ENCODE data around the gene MRPL17. TPM values are rescaled to one million over a fixed set of nuclear protein-coding genes. Genes with fewer than 3 reads are reported as not detected.

The MRPL17 gene
- total RNA-seq, 1 donor from 2014 or later = 33.9 TPM

- no peaks in the 10 kb centered on the region for H3K9me3 ChIP-seq (ENCODE audit: control insufficient read depth in 3 of 3, low read length in 3 of 3)
- peak overlapping the region in 1 of 3 donors; percentile 55 for H3K9ac ChIP-seq (ENCODE audit: low read depth in 1 of 3, low read length in 3 of 3)
- H3K36me3 ChIP-seq (ENCODE audit: control insufficient read depth in 3 of 3, insufficient read depth in 3 of 3, low read length in 3 of 3) = no peaks in the 10 kb centered on the region
- H3K27me3 ChIP-seq (ENCODE audit: control insufficient read depth in 3 of 3, insufficient read depth in 3 of 3, low read length in 3 of 3) = peaks cover 10 to 35% (median 22%) of the 10 kb centered on the region in 3 donors
- H3K27ac ChIP-seq (ENCODE audit: low read depth, low read length) = peak overlapping the region; percentile 64
- H3K4me1 ChIP-seq (ENCODE audit: control insufficient read depth in 3 of 3, insufficient read depth in 3 of 3, low read length in 3 of 3) = peaks cover 3 to 19% (median 11%) of the 10 kb centered on the region in 3 donors
- no peak overlapping the region for H3K4me3 ChIP-seq (ENCODE audit: low read length in 3 of 3)
Observed at GRCh38 chr11:6656584-6656915, 26.6 kb downstream of the MRPL17 start.

- Histone ChIP-seq H3K9ac (ENCODE audit: low read depth in 1 of 3, low read length in 3 of 3) (peak within 1 kb of the TSS; percentile 51 to 70 (median 54)), H3K27me3 (ENCODE audit: control insufficient read depth in 3 of 3, insufficient read depth in 3 of 3, low read length in 3 of 3) (peaks cover 10 to 35% (median 22%) of the 10 kb centered on the region in 3 donors), H3K4me3 (ENCODE audit: low read length in 3 of 3) (peak within 1 kb of the TSS; percentile 57 to 73 (median 65)), H3K9me3 (ENCODE audit: control insufficient read depth in 3 of 3, low read length in 3 of 3) (no peaks in the 10 kb centered on the region), H3K36me3 (ENCODE audit: control insufficient read depth in 3 of 3, insufficient read depth in 3 of 3, low read length in 3 of 3) (no peaks in the 10 kb centered on the region), H3K4me1 (ENCODE audit: control insufficient read depth in 3 of 3, insufficient read depth in 3 of 3, low read length in 3 of 3) (peaks cover 3 to 19% (median 11%) of the 10 kb centered on the region in 3 donors), H3K27ac (ENCODE audit: low read depth, low read length) (peak within 1 kb of the TSS; percentile 64)
Observed at GRCh38 chr11:6655790-6656583, 27.2 kb downstream of the MRPL17 start, which contains the start of gene DCHS1. DCHS1 (minus strand) TSS chr11:6655809; CDS start chr11:6641613, 14,196 bp downstream.

- Histone ChIP-seq H3K27me3 (ENCODE audit: control insufficient read depth in 3 of 3, insufficient read depth in 3 of 3, low read length in 3 of 3) (peaks cover 10 to 35% (median 24%) of the 10 kb centered on the region in 3 donors), H3K36me3 (ENCODE audit: control insufficient read depth in 3 of 3, insufficient read depth in 3 of 3, low read length in 3 of 3) (no peaks in the 10 kb centered on the region), H3K9ac (ENCODE audit: low read depth in 1 of 3, low read length in 3 of 3) (peak overlapping the region in 2 of 3 donors; percentile 46 to 70), H3K4me1 (ENCODE audit: control insufficient read depth in 3 of 3, insufficient read depth in 3 of 3, low read length in 3 of 3) (peaks cover 3 to 19% (median 11%) of the 10 kb centered on the region in 3 donors), H3K4me3 (ENCODE audit: low read length in 3 of 3) (peak overlapping the region; percentile 57 to 66 (median 65)), H3K27ac (ENCODE audit: low read depth, low read length) (peak overlapping the region; percentile 51), H3K9me3 (ENCODE audit: control insufficient read depth in 3 of 3, low read length in 3 of 3) (no peaks in the 10 kb centered on the region)
Observed at GRCh38 chr11:6655020-6655789, 27.9 kb downstream of the MRPL17 start.

- H3K9ac ChIP-seq (ENCODE audit: low read depth in 1 of 3, low read length in 3 of 3) = no peak overlapping the region
- peak overlapping the region; percentile 51 for H3K27ac ChIP-seq (ENCODE audit: low read depth, low read length)
- H3K36me3 ChIP-seq (ENCODE audit: control insufficient read depth in 3 of 3, insufficient read depth in 3 of 3, low read length in 3 of 3) = no peaks in the 10 kb centered on the region
- H3K4me1 ChIP-seq (ENCODE audit: control insufficient read depth in 3 of 3, insufficient read depth in 3 of 3, low read length in 3 of 3) = peaks cover 3 to 19% (median 11%) of the 10 kb centered on the region in 3 donors
- H3K27me3 ChIP-seq (ENCODE audit: control insufficient read depth in 3 of 3, insufficient read depth in 3 of 3, low read length in 3 of 3) = peaks cover 10 to 35% (median 26%) of the 10 kb centered on the region in 3 donors
- H3K4me3 ChIP-seq (ENCODE audit: low read length in 3 of 3) = peak overlapping the region; percentile 57 to 66 (median 65)
- no peaks in the 10 kb centered on the region for H3K9me3 ChIP-seq (ENCODE audit: control insufficient read depth in 3 of 3, low read length in 3 of 3)
Observed at GRCh38 chr11:6654281-6655019, 28.7 kb downstream of the MRPL17 start.

- Histone ChIP-seq H3K27ac (ENCODE audit: low read depth, low read length) (no peak overlapping the region), H3K4me1 (ENCODE audit: control insufficient read depth in 3 of 3, insufficient read depth in 3 of 3, low read length in 3 of 3) (peaks cover 6 to 19% (median 12%) of the 10 kb centered on the region in 3 donors), H3K36me3 (ENCODE audit: control insufficient read depth in 3 of 3, insufficient read depth in 3 of 3, low read length in 3 of 3) (no peaks in the 10 kb centered on the region), H3K4me3 (ENCODE audit: low read length in 3 of 3) (no peak overlapping the region), H3K27me3 (ENCODE audit: control insufficient read depth in 3 of 3, insufficient read depth in 3 of 3, low read length in 3 of 3) (peaks cover 10 to 35% (median 26%) of the 10 kb centered on the region in 3 donors), H3K9ac (ENCODE audit: low read depth in 1 of 3, low read length in 3 of 3) (no peak overlapping the region), H3K9me3 (ENCODE audit: control insufficient read depth in 3 of 3, low read length in 3 of 3) (no peaks in the 10 kb centered on the region)
Observed at GRCh38 chr11:6653656-6654055, 29.5 kb downstream of the MRPL17 start.

- Histone ChIP-seq H3K27ac (ENCODE audit: low read depth, low read length) (no peak overlapping the region), H3K9me3 (ENCODE audit: control insufficient read depth in 3 of 3, low read length in 3 of 3) (no peaks in the 10 kb centered on the region), H3K27me3 (ENCODE audit: control insufficient read depth in 3 of 3, insufficient read depth in 3 of 3, low read length in 3 of 3) (peaks cover 10 to 35% (median 26%) of the 10 kb centered on the region in 3 donors), H3K36me3 (ENCODE audit: control insufficient read depth in 3 of 3, insufficient read depth in 3 of 3, low read length in 3 of 3) (no peaks in the 10 kb centered on the region), H3K4me1 (ENCODE audit: control insufficient read depth in 3 of 3, insufficient read depth in 3 of 3, low read length in 3 of 3) (peaks cover 11 to 24% (median 17%) of the 10 kb centered on the region in 3 donors), H3K9ac (ENCODE audit: low read depth in 1 of 3, low read length in 3 of 3) (no peak overlapping the region), H3K4me3 (ENCODE audit: low read length in 3 of 3) (no peak overlapping the region)
Observed at GRCh38 chr11:6653097-6653496, 30.0 kb downstream of the MRPL17 start.

- no peaks in the 10 kb centered on the region for H3K9me3 ChIP-seq (ENCODE audit: control insufficient read depth in 3 of 3, low read length in 3 of 3)
- no peak overlapping the region for H3K4me3 ChIP-seq (ENCODE audit: low read length in 3 of 3)
- H3K27me3 ChIP-seq (ENCODE audit: control insufficient read depth in 3 of 3, insufficient read depth in 3 of 3, low read length in 3 of 3) = peaks cover 10 to 29% (median 23%) of the 10 kb centered on the region in 3 donors
- no peak overlapping the region for H3K27ac ChIP-seq (ENCODE audit: low read depth, low read length)
- no peak overlapping the region for H3K9ac ChIP-seq (ENCODE audit: low read depth in 1 of 3, low read length in 3 of 3)
- H3K4me1 ChIP-seq (ENCODE audit: control insufficient read depth in 3 of 3, insufficient read depth in 3 of 3, low read length in 3 of 3) = peaks cover 19 to 33% (median 24%) of the 10 kb centered on the region in 3 donors
- no peaks in the 10 kb centered on the region for H3K36me3 ChIP-seq (ENCODE audit: control insufficient read depth in 3 of 3, insufficient read depth in 3 of 3, low read length in 3 of 3)
Observed at GRCh38 chr11:6652182-6652581, 31.0 kb downstream of the MRPL17 start.

GRCh38 chr11:6650980-6651379 is 32.2 kb downstream of the MRPL17 start:
- Histone ChIP-seq H3K27ac (ENCODE audit: low read depth, low read length) (no peak overlapping the region), H3K9ac (ENCODE audit: low read depth in 1 of 3, low read length in 3 of 3) (no peak overlapping the region), H3K36me3 (ENCODE audit: control insufficient read depth in 3 of 3, insufficient read depth in 3 of 3, low read length in 3 of 3) (no peaks in the 10 kb centered on the region), H3K4me1 (ENCODE audit: control insufficient read depth in 3 of 3, insufficient read depth in 3 of 3, low read length in 3 of 3) (peaks cover 30 to 45% (median 31%) of the 10 kb centered on the region in 3 donors), H3K4me3 (ENCODE audit: low read length in 3 of 3) (no peak overlapping the region), H3K27me3 (ENCODE audit: control insufficient read depth in 3 of 3, insufficient read depth in 3 of 3, low read length in 3 of 3) (peaks cover 4 to 26% (median 18%) of the 10 kb centered on the region in 3 donors), H3K9me3 (ENCODE audit: control insufficient read depth in 3 of 3, low read length in 3 of 3) (no peaks in the 10 kb centered on the region)

GRCh38 chr11:6650104-6650503 is 33.0 kb downstream of the MRPL17 start:
- no peak overlapping the region for H3K4me3 ChIP-seq (ENCODE audit: low read length in 3 of 3)
- H3K27me3 ChIP-seq (ENCODE audit: control insufficient read depth in 3 of 3, insufficient read depth in 3 of 3, low read length in 3 of 3) = peaks cover 2 to 25% (median 16%) of the 10 kb centered on the region in 3 donors
- H3K9ac ChIP-seq (ENCODE audit: low read depth in 1 of 3, low read length in 3 of 3) = no peak overlapping the region
- no peaks in the 10 kb centered on the region for H3K9me3 ChIP-seq (ENCODE audit: control insufficient read depth in 3 of 3, low read length in 3 of 3)
- H3K4me1 ChIP-seq (ENCODE audit: control insufficient read depth in 3 of 3, insufficient read depth in 3 of 3, low read length in 3 of 3) = peaks cover 35 to 52% (median 39%) of the 10 kb centered on the region in 3 donors
- H3K36me3 ChIP-seq (ENCODE audit: control insufficient read depth in 3 of 3, insufficient read depth in 3 of 3, low read length in 3 of 3) = no peaks in the 10 kb centered on the region
- no peak overlapping the region for H3K27ac ChIP-seq (ENCODE audit: low read depth, low read length)
